GM10248 (cell line): ENCODE measurements around the gene TBX15.

Source experiments
- CTCF ChIA-PET: fragments of 300-600 bp; sonication (Branson Sonifier 250); formaldehyde crosslinking; extraction: SDS; loops from one replicate; lab custom pipeline; 2021; ENCODE audit warnings: antibody characterized with exemption; lab: Yijun Ruan, JAX
- POLR2A ChIA-PET: fragments of 350-650 bp; sonication (Branson Sonifier 250); formaldehyde crosslinking; extraction: SDS; loops from one replicate; lab custom pipeline; 2020; ENCODE audit warnings: antibody characterized with exemption; lab: Yijun Ruan, JAX
- DNase-seq: peaks from one replicate; pipeline ENCODE4 v3.0.0; 2012; ENCODE audit errors: extremely low spot score
- TF ChIP-seq, protein P1 (sequence below): IDR thresholded peaks from 2 replicates; pipeline ENCODE4 v1.5.1; 2012; ENCODE audit warnings: mild to moderate bottlenecking, low read depth; ENCODE audit errors: extremely low read depth, missing control alignments, control extremely low read depth

TBX15 gene

GRCh38 chr1:118999348-119000071 is 11.4 kb upstream of the TBX15 start:
- TF ChIP-seq, protein P1, sequence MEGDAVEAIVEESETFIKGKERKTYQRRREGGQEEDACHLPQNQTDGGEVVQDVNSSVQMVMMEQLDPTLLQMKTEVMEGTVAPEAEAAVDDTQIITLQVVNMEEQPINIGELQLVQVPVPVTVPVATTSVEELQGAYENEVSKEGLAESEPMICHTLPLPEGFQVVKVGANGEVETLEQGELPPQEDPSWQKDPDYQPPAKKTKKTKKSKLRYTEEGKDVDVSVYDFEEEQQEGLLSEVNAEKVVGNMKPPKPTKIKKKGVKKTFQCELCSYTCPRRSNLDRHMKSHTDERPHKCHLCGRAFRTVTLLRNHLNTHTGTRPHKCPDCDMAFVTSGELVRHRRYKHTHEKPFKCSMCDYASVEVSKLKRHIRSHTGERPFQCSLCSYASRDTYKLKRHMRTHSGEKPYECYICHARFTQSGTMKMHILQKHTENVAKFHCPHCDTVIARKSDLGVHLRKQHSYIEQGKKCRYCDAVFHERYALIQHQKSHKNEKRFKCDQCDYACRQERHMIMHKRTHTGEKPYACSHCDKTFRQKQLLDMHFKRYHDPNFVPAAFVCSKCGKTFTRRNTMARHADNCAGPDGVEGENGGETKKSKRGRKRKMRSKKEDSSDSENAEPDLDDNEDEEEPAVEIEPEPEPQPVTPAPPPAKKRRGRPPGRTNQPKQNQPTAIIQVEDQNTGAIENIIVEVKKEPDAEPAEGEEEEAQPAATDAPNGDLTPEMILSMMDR, result no peak
- ChIA-PET CTCF (interaction anchor here (1.8 kb wide), 1 partner anchor 9 kb away, joined by 10 read pairs; no protein-coding TSS in a partner anchor), POLR2A (no interaction called here)
- no peak for DNase-seq

DNA sequence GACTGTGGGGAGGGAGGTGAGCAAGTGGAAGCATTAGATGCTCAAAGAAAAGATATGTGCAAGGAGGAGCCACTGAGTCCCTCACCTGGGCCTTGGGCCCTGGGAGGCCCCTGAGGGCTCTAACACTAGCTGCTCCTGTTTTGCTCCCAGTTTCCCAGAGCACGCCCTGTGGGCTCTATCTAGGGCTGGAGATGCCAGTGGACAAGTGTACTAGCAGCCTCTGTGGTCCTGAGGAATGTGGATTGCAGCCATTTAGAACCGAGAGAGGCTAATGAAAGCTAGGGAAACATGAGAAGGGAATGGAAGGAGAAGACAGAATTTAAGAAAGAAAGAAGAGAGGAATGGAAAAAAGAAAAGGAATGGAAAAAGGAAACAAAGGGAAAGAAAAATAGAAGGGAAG is 10.0 kb upstream of the TBX15 start:
- TF ChIP-seq, protein P1, result no peak
- POLR2A ChIA-PET, result interaction anchor here (0.5 kb wide), 1 partner anchor 261 kb away, joined by 8 read pairs; no protein-coding TSS in a partner anchor
- CTCF ChIA-PET, result interaction anchor here (4.3 kb wide), 1 partner anchor 10 kb away, joined by 27 read pairs; no protein-coding TSS in a partner anchor
- no peak for DNase-seq

GRCh38 chr1:118997225-118997624 is 9.1 kb upstream of the TBX15 start:
- POLR2A ChIA-PET, result no interaction called here
- no peak for DNase-seq
- TF ChIP-seq, protein P1, result no peak
- CTCF ChIA-PET, result interaction anchor here (1.7 to 4.3 kb wide), 2 partner anchors 9 to 11 kb away, joined by 3 to 27 read pairs; no protein-coding TSS in a partner anchor

GRCh38 chr1:118995312-118996016 is 7.3 kb upstream of the TBX15 start:
- CTCF ChIA-PET, result interaction anchor here (1.1 to 4.3 kb wide), 2 partner anchors 9 to 13 kb away, joined by 3 to 27 read pairs; no protein-coding TSS in a partner anchor
- POLR2A ChIA-PET, result no interaction called here
- TF ChIP-seq, protein P1, result no peak
- no peak for DNase-seq

DNA sequence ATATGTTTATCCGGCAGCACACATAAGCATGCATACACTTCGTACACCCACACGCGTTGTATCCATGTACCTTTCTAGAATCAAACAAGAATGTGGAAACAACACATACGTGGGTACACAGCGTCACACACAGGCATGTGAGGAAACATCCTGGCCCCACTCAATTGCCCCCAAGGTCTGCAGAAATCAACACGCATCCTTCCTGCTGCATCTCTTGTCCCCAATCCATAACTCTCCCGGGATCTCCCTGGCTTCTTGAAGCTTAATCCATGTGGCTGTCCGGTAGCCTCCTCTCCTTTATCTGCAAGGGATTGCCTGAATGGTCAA is 5.5 kb upstream of the TBX15 start:
- no peak for DNase-seq
- CTCF ChIA-PET, result interaction anchor here (1.2 kb wide), 1 partner anchor 9 kb away, joined by 3 read pairs; no protein-coding TSS in a partner anchor
- POLR2A ChIA-PET, result no interaction called here
- TF ChIP-seq, protein P1, result no peak

GRCh38 chr1:118992868-118993699 is 4.9 kb upstream of the TBX15 start:
- TF ChIP-seq, protein P1, result no peak
- DNase-seq, result no peak
- ChIA-PET POLR2A (no interaction called here), CTCF (interaction anchor here (1.2 kb wide), 1 partner anchor 9 kb away, joined by 3 read pairs; no protein-coding TSS in a partner anchor)
